GM23338 (cell line): ENCODE measurements around the gene AKAP13. TPM values are rescaled to one million over a fixed set of nuclear protein-coding genes. Genes with fewer than 3 reads are reported as not detected.

Experiments used
- ATAC-seq: fragments of 200-7000 bp; cut with Tn5 transposase; 3 replicates; pipeline ENCODE4 v1.9.1; 2020
- DNase-seq: peaks from one replicate; pipeline ENCODE4 v3.0.0-alpha.2; 2015; ENCODE audit warnings: low spot score
- H2AFZ ChIP-seq: fragments of 200-600 bp; sonication (generic); 2 replicates; pipeline ENCODE4 v1.8.0; 2016; ENCODE audit warnings: antibody characterized with exemption, mild to moderate bottlenecking, moderate library complexity
- H3F3A ChIP-seq: fragments of 200-600 bp; sonication (generic); replicated peaks from 2 replicates; pipeline ENCODE4 v1.8.0; 2017; ENCODE audit warnings: antibody characterized with exemption, mixed run types, low read depth
- H3K27ac ChIP-seq: fragments of 200-600 bp; sonication (generic); 2 replicates; pipeline ENCODE4 v1.6.1; 2016; ENCODE audit warnings: low read depth
- H3K27me3 ChIP-seq: fragments of 200-600 bp; sonication (generic); 2 replicates; pipeline ENCODE4 v1.8.0; 2016; ENCODE audit warnings: mild to moderate bottlenecking, mixed run types, moderate library complexity; ENCODE audit not compliant: insufficient read depth
- H3K36me3 ChIP-seq: fragments of 200-600 bp; sonication (generic); 2 replicates; pipeline ENCODE4 v1.8.0; 2016; ENCODE audit warnings: mild to moderate bottlenecking; ENCODE audit not compliant: insufficient read depth
- H3K4me1 ChIP-seq: fragments of 200-600 bp; sonication (generic); 2 replicates; pipeline ENCODE4 v1.8.0; 2016; ENCODE audit warnings: mild to moderate bottlenecking, moderate library complexity; ENCODE audit not compliant: insufficient read depth
- H3K4me2 ChIP-seq: fragments of 200-600 bp; sonication (generic); 2 replicates; pipeline ENCODE4 v1.7.1; 2017; ENCODE audit warnings: mixed run types
- H3K4me3 ChIP-seq: fragments of 200-600 bp; sonication (generic); 2 replicates; pipeline ENCODE4 v1.6.1; 2016; ENCODE audit warnings: mixed run types
- H3K79me2 ChIP-seq: fragments of 200-600 bp; sonication (generic); replicated peaks from 2 replicates; pipeline ENCODE4 v1.8.0; 2017; ENCODE audit warnings: mild to moderate bottlenecking; ENCODE audit not compliant: insufficient read depth
- H3K9me2 ChIP-seq: fragments of 200-600 bp; sonication (generic); 2 replicates; pipeline ENCODE4 v1.8.0; 2017; ENCODE audit not compliant: insufficient read depth
- H4K20me1 ChIP-seq: fragments of 200-600 bp; sonication (generic); replicated peaks from 2 replicates; pipeline ENCODE4 v1.8.0; 2017; ENCODE audit warnings: mild to moderate bottlenecking; ENCODE audit not compliant: insufficient read depth
- H3K27ac Mint-ChIP-seq: 2 replicates; pipeline ENCODE4 v1.8.0; 2020; ENCODE audit warnings: inconsistent platforms, mild to moderate bottlenecking, moderate library complexity, mixed read lengths
- H3K27me3 Mint-ChIP-seq: 3 replicates; pipeline ENCODE4 v1.8.0; 2022; ENCODE audit warnings: low read depth, mild to moderate bottlenecking, moderate library complexity, mixed read lengths, inconsistent platforms; ENCODE audit not compliant: insufficient read depth, poor library complexity
- H3K36me3 Mint-ChIP-seq: 3 replicates; pipeline ENCODE4 v1.8.0; 2021; ENCODE audit warnings: low read depth, mild to moderate bottlenecking, inconsistent platforms, moderate library complexity, mixed read lengths
- H3K4me1 Mint-ChIP-seq: 3 replicates; pipeline ENCODE4 v1.8.0; 2020; ENCODE audit warnings: mild to moderate bottlenecking, inconsistent platforms, mixed read lengths
- H3K4me3 Mint-ChIP-seq: 3 replicates; pipeline ENCODE4 v1.8.0; 2021; ENCODE audit warnings: moderate library complexity, mild to moderate bottlenecking, inconsistent platforms, mixed read lengths
- H3K9me3 Mint-ChIP-seq: 3 replicates; pipeline ENCODE4 v1.8.0; 2020; ENCODE audit warnings: moderate library complexity, mild to moderate bottlenecking, inconsistent platforms, mixed read lengths
- CREB1 ChIP-seq: fragments of 250-450 bp; sonication (Bioruptor Pico); IDR thresholded peaks from 2 replicates; pipeline ENCODE4 v1.5.0; 2020; ENCODE audit warnings: low read depth, mild to moderate bottlenecking, moderate library complexity
- EZH2 ChIP-seq: fragments of 200-600 bp; sonication (generic); IDR thresholded peaks from one replicate; pipeline ENCODE4 v1.8.0; 2017; ENCODE audit warnings: antibody characterized with exemption, mild to moderate bottlenecking, low read depth; ENCODE audit not compliant: unreplicated experiment
- EZH2phosphoT487 ChIP-seq: fragments of 200-600 bp; sonication (generic); IDR thresholded peaks from one replicate; pipeline ENCODE4 v1.8.1; 2018; ENCODE audit warnings: antibody characterized with exemption; ENCODE audit not compliant: unreplicated experiment
- JUNB ChIP-seq: IDR thresholded peaks from one replicate; pipeline ENCODE4 v1.6.1; 2016; ENCODE audit warnings: antibody characterized with exemption; ENCODE audit not compliant: unreplicated experiment
- NANOG ChIP-seq: IDR thresholded peaks from 2 replicates; pipeline ENCODE4 v1.6.1; 2016; ENCODE audit warnings: antibody characterized with exemption, borderline replicate concordance
- POLR2AphosphoS5 ChIP-seq: IDR thresholded peaks from 2 replicates; pipeline ENCODE4 v1.6.1; 2016; ENCODE audit warnings: antibody characterized with exemption, low read depth
- STAT1 ChIP-seq: IDR thresholded peaks from one replicate; pipeline ENCODE4 v1.6.1; 2016; ENCODE audit warnings: antibody characterized with exemption; ENCODE audit not compliant: unreplicated experiment
- ZNF114 ChIP-seq: fragments of 250-450 bp; sonication (Bioruptor Pico); IDR thresholded peaks from 2 replicates; pipeline ENCODE4 v1.5.0; 2020; ENCODE audit warnings: mild to moderate bottlenecking, moderate library complexity
- ZNF331 ChIP-seq: fragments of 250-450 bp; sonication (Bioruptor Pico); IDR thresholded peaks from 2 replicates; pipeline ENCODE4 v1.5.0; 2020; ENCODE audit warnings: low read depth, mild to moderate bottlenecking, moderate library complexity
- polyA plus RNA-seq: library from polyadenylated mRNA; unstranded; fragments of >200 nt; fragmentation: Nextera tagmentation; extraction: Ambion mirVana; gene quantifications from 2 replicates; pipeline ENCODE4 v1.2.1, GENCODE V29; 2016
- total RNA-seq: library from RNA; depleted of rRNA; stranded (reverse); fragments of >200 nt; shearing (Covaris generic); gene quantifications from 2 replicates; pipeline ENCODE4 v1.2.3, GENCODE V29; 2014
- TF ChIP-seq, protein P1 (sequence below), 2 experiments: fragments of 200-600 bp in 1 of 2; sonication (generic) in 1 of 2; conservative IDR thresholded peaks; 2 replicates each; pipeline versions ENCODE4 v1.5.1 to v1.6.1; 2016 to 2017; ENCODE audit warnings: antibody characterized with exemption in 2 of 2, low read depth in 2 of 2, mild to moderate bottlenecking in 2 of 2, moderate library complexity in 1 of 2
- TF ChIP-seq, protein P2 (sequence below): fragments of 250-450 bp; sonication (Bioruptor Pico); IDR thresholded peaks from 2 replicates; pipeline ENCODE4 v1.5.0; 2020; ENCODE audit warnings: mild to moderate bottlenecking, moderate library complexity
- TF ChIP-seq, protein P3 (sequence below): IDR thresholded peaks from 2 replicates; pipeline ENCODE4 v1.6.1; 2016; ENCODE audit warnings: antibody characterized with exemption

AKAP13 gene
- total and polyA plus RNA-seq, 2 experiments from 2014 or later = 46.2 to 60.7 TPM

DNA sequence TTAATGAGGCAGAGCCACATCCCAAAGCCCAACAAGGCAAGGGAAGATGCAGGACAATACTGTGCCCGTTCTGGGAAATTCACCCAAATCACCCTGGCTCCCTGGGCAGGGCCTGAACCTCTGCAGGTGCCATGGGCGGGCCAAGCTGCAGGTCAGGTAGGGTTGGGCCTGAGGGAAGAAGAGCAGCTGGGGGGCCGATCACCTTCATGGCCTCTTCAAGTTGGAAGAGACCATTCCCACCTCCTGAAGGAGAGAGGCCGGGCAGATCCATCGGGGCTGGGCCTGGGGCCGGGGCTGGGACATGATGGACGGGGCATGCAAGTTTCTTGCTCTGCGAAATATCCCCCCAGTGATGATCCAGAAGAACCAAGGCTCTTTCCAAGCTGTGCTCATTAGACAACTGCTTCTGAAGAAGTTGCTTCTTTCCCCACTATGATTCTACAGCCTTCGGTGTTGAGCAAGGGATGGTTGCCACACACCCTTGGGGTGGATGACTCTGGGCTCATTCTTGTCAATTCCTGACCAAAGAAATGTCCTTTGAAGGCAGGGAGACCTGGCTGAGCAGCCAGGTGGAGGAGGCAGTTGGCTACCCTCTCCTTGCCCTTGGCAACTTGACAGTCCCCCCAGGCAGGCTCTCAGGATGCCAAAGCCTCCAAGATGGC lies 376.1 kb downstream of the AKAP13 start:
- Histone ChIP-seq H2AFZ (no peak overlapping the region), H3K9me2 (no peaks in the 10 kb centered on the region), H3K4me1 (peaks cover 17% of the 10 kb centered on the region), H3K27me3 (no peaks in the 10 kb centered on the region), H4K20me1 (peaks cover 3% of the 10 kb centered on the region), H3K79me2 (no peaks in the 10 kb centered on the region), H3K4me3 (no peak overlapping the region), H3F3A (peaks cover 15% of the 10 kb centered on the region), H3K36me3 (no peaks in the 10 kb centered on the region; the same call in 1 of the 2 replicates), H3K27ac (no peak overlapping the region), H3K4me2 (no peak overlapping the region)
- Mint-ChIP-seq H3K4me3 (no peak overlapping the region), H3K4me1 (peaks cover 31% of the 10 kb centered on the region), H3K27ac (no peak overlapping the region), H3K9me3 (no peaks in the 10 kb centered on the region), H3K36me3 (peaks cover 28% of the 10 kb centered on the region), H3K27me3 (peaks cover 11% of the 10 kb centered on the region)
- DNase-seq (no peak), ATAC-seq (no peak)
- TF ChIP-seq EZH2 (no peak), CREB1 (CRISPR knock-in tag) (no peak), ZNF114 (CRISPR knock-in tag) (no peak), POLR2AphosphoS5 (no peak), STAT1 (no peak), EZH2phosphoT487 (no peak), ZNF331 (CRISPR knock-in tag) (no peak), NANOG (no peak), JUNB (no peak)
- TF ChIP-seq, protein P1, sequence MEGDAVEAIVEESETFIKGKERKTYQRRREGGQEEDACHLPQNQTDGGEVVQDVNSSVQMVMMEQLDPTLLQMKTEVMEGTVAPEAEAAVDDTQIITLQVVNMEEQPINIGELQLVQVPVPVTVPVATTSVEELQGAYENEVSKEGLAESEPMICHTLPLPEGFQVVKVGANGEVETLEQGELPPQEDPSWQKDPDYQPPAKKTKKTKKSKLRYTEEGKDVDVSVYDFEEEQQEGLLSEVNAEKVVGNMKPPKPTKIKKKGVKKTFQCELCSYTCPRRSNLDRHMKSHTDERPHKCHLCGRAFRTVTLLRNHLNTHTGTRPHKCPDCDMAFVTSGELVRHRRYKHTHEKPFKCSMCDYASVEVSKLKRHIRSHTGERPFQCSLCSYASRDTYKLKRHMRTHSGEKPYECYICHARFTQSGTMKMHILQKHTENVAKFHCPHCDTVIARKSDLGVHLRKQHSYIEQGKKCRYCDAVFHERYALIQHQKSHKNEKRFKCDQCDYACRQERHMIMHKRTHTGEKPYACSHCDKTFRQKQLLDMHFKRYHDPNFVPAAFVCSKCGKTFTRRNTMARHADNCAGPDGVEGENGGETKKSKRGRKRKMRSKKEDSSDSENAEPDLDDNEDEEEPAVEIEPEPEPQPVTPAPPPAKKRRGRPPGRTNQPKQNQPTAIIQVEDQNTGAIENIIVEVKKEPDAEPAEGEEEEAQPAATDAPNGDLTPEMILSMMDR (conservative IDR thresholded peaks at IDR 0.05; ENCODE audit: low read depth in 2 of 2) = no peak
- TF ChIP-seq, protein P2, sequence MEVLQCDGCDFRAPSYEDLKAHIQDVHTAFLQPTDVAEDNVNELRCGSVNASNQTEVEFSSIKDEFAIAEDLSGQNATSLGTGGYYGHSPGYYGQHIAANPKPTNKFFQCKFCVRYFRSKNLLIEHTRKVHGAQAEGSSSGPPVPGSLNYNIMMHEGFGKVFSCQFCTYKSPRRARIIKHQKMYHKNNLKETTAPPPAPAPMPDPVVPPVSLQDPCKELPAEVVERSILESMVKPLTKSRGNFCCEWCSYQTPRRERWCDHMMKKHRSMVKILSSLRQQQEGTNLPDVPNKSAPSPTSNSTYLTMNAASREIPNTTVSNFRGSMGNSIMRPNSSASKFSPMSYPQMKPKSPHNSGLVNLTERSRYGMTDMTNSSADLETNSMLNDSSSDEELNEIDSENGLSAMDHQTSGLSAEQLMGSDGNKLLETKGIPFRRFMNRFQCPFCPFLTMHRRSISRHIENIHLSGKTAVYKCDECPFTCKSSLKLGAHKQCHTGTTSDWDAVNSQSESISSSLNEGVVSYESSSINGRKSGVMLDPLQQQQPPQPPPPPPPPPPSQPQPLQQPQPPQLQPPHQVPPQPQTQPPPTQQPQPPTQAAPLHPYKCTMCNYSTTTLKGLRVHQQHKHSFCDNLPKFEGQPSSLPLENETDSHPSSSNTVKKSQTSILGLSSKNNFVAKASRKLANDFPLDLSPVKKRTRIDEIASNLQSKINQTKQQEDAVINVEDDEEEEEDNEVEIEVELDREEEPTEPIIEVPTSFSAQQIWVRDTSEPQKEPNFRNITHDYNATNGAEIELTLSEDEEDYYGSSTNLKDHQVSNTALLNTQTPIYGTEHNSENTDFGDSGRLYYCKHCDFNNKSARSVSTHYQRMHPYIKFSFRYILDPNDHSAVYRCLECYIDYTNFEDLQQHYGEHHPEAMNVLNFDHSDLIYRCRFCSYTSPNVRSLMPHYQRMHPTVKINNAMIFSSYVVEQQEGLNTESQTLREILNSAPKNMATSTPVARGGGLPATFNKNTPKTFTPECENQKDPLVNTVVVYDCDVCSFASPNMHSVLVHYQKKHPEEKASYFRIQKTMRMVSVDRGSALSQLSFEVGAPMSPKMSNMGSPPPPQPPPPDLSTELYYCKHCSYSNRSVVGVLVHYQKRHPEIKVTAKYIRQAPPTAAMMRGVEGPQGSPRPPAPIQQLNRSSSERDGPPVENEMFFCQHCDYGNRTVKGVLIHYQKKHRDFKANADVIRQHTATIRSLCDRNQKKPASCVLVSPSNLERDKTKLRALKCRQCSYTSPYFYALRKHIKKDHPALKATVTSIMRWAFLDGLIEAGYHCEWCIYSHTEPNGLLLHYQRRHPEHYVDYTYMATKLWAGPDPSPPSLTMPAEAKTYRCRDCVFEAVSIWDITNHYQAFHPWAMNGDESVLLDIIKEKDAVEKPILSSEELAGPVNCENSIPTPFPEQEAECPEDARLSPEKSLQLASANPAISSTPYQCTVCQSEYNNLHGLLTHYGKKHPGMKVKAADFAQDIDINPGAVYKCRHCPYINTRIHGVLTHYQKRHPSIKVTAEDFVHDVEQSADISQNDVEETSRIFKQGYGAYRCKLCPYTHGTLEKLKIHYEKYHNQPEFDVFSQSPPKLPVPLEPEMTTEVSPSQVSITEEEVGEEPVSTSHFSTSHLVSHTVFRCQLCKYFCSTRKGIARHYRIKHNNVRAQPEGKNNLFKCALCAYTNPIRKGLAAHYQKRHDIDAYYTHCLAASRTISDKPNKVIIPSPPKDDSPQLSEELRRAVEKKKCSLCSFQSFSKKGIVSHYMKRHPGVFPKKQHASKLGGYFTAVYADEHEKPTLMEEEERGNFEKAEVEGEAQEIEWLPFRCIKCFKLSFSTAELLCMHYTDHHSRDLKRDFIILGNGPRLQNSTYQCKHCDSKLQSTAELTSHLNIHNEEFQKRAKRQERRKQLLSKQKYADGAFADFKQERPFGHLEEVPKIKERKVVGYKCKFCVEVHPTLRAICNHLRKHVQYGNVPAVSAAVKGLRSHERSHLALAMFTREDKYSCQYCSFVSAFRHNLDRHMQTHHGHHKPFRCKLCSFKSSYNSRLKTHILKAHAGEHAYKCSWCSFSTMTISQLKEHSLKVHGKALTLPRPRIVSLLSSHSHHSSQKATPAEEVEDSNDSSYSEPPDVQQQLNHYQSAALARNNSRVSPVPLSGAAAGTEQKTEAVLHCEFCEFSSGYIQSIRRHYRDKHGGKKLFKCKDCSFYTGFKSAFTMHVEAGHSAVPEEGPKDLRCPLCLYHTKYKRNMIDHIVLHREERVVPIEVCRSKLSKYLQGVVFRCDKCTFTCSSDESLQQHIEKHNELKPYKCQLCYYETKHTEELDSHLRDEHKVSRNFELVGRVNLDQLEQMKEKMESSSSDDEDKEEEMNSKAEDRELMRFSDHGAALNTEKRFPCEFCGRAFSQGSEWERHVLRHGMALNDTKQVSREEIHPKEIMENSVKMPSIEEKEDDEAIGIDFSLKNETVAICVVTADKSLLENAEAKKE = no peak
- TF ChIP-seq, protein P3, sequence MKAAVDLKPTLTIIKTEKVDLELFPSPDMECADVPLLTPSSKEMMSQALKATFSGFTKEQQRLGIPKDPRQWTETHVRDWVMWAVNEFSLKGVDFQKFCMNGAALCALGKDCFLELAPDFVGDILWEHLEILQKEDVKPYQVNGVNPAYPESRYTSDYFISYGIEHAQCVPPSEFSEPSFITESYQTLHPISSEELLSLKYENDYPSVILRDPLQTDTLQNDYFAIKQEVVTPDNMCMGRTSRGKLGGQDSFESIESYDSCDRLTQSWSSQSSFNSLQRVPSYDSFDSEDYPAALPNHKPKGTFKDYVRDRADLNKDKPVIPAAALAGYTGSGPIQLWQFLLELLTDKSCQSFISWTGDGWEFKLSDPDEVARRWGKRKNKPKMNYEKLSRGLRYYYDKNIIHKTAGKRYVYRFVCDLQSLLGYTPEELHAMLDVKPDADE = no peak
